GM10248 (cell line): ENCODE results near the gene ADAMTS16.

Experiments
- CTCF ChIA-PET: fragments of 300-600 bp; sonication (Branson Sonifier 250); formaldehyde crosslinking; extraction: SDS; loops from one replicate; lab custom pipeline; 2021; ENCODE audit warnings: antibody characterized with exemption; lab: Yijun Ruan, JAX
- POLR2A ChIA-PET: fragments of 350-650 bp; sonication (Branson Sonifier 250); formaldehyde crosslinking; extraction: SDS; loops from one replicate; lab custom pipeline; 2020; ENCODE audit warnings: antibody characterized with exemption; lab: Yijun Ruan, JAX
- DNase-seq: peaks from one replicate; pipeline ENCODE4 v3.0.0; 2012; ENCODE audit errors: extremely low spot score
- TF ChIP-seq, protein P1 (sequence below): IDR thresholded peaks from 2 replicates; pipeline ENCODE4 v1.5.1; 2012; ENCODE audit warnings: mild to moderate bottlenecking, low read depth; ENCODE audit errors: extremely low read depth, missing control alignments, control extremely low read depth

The ADAMTS16 gene

DNA sequence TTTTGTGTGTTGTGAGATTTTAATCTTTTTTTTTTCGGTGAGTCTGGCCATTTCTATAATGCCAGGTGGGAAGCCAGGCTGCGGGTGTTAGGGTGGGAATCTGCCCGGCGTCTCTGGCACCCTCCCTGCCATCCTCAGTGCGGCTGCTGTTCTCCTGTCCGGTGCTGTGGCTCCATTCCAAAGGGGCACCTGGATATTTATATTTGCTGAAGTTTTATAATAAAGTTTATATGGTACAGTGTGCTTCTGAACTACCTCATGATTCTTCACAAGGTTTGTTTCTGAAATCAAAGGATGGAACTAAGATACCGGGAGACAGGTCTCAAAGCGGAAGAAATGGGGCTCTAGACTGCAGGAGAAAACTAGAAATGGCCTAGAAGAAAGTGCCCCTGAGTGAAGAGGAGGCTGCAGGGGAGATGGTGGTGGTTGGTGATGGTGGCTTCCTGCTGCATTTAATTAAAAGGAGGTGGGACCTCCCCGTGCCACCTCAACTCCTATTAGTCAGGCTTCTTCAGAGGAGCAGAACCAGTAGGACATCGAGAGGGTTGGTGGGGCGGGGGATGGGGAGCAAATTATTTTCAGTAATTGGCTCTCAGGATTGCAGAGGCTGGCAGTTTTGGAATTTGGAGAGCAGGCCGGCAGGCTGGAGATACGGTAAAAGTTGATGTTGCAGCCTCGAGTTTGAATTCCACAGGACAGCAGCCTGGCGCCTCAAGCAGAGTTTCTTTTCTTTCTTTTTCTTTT lies 180.1 kb downstream of the ADAMTS16 start:
- POLR2A ChIA-PET: no interaction called here
- CTCF ChIA-PET: no interaction called here
- DNase-seq: no peak
- TF ChIP-seq, protein P1, sequence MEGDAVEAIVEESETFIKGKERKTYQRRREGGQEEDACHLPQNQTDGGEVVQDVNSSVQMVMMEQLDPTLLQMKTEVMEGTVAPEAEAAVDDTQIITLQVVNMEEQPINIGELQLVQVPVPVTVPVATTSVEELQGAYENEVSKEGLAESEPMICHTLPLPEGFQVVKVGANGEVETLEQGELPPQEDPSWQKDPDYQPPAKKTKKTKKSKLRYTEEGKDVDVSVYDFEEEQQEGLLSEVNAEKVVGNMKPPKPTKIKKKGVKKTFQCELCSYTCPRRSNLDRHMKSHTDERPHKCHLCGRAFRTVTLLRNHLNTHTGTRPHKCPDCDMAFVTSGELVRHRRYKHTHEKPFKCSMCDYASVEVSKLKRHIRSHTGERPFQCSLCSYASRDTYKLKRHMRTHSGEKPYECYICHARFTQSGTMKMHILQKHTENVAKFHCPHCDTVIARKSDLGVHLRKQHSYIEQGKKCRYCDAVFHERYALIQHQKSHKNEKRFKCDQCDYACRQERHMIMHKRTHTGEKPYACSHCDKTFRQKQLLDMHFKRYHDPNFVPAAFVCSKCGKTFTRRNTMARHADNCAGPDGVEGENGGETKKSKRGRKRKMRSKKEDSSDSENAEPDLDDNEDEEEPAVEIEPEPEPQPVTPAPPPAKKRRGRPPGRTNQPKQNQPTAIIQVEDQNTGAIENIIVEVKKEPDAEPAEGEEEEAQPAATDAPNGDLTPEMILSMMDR: no peak

DNA sequence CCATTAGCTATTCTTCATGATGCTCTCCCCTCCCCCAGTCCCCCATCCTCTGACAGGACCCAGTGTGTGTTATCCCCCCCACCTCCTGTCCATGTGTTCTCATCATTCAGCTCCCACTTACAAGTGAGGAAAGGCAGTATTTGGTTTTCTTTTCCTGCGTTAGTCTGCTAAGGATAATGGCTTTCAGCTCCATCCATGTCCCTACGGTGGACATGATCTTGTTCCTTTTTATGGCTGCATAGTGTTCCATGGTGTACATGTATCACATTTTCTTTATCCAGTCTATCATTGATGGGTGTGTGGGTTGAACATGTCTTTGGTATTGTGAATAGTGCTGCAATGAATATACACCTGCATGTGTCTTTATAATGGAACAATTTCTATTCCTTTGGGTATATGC lies 181.0 kb downstream of the ADAMTS16 start:
- TF ChIP-seq, protein P1: no peak
- ChIA-PET CTCF (interaction anchor here (1.6 kb wide), 1 partner anchor 10 kb away, joined by 4 read pairs; no protein-coding TSS in a partner anchor), POLR2A (no interaction called here)
- no peak for DNase-seq

DNA sequence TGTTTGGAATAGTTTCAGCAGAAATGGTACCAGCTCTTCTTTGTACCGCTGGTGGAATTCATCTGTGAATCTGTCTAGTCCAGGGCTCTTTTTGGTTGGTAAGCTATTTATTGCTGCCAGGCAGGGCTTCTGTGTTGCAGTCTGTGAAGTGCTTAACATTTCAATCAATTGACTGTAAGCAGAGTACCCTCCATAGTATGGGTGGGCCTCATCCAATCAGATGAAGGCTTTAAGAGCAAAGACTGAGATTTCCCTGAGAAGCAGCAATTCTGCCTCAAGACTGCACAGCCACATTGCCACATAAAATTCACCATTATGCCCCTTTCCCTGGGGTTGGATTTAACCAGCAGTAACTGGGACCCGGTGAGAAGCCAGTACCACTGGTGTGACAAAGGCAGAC lies 183.4 kb downstream of the ADAMTS16 start:
- TF ChIP-seq, protein P1: no peak
- no peak for DNase-seq
- CTCF ChIA-PET: interaction anchor here (1.1 to 1.8 kb wide), 2 partner anchors 12 to 50 kb away, joined by 4 read pairs; no protein-coding TSS in a partner anchor
- POLR2A ChIA-PET: no interaction called here

DNA sequence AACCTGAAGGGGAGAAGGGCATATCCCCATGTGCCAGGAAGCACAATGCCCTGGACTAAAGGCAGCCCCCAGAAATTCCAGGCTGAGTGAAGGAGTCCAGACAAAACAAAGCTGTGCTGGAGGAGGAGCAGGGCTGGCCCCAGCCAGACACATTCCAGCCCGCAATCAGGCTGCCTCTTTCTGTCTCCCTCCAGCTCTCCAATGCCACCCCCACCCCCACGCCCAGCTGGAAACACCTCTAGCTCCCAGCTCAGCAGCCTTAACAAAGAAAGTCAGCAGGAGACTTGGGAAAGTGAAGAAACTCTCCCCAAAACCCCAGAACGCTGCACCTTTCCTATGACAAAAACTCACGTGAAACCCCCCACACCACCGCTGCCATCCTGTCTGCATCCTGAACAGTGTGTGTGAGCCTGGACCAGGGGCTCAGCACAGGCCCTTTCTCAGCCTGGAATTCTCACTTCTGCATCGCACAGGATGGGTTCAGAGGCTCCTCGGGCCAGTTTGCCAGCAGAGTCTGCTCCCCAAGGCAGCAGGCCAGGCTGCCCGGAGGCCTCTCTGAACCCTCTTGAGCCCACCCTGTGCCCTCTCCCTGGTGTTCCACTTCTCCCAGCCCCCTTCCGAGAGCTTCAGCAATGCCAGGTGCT lies 186.1 kb downstream of the ADAMTS16 start:
- ChIA-PET CTCF (interaction anchor here (1.0 kb wide), 1 partner anchor 12 kb away, joined by 3 read pairs; no protein-coding TSS in a partner anchor), POLR2A (no interaction called here)
- no peak for DNase-seq
- TF ChIP-seq, protein P1: no peak

GRCh38 chr5:5327126-5327525 lies 187.0 kb downstream of the ADAMTS16 start:
- POLR2A ChIA-PET: no interaction called here
- CTCF ChIA-PET: no interaction called here
- TF ChIP-seq, protein P1: no peak
- no peak for DNase-seq

DNA sequence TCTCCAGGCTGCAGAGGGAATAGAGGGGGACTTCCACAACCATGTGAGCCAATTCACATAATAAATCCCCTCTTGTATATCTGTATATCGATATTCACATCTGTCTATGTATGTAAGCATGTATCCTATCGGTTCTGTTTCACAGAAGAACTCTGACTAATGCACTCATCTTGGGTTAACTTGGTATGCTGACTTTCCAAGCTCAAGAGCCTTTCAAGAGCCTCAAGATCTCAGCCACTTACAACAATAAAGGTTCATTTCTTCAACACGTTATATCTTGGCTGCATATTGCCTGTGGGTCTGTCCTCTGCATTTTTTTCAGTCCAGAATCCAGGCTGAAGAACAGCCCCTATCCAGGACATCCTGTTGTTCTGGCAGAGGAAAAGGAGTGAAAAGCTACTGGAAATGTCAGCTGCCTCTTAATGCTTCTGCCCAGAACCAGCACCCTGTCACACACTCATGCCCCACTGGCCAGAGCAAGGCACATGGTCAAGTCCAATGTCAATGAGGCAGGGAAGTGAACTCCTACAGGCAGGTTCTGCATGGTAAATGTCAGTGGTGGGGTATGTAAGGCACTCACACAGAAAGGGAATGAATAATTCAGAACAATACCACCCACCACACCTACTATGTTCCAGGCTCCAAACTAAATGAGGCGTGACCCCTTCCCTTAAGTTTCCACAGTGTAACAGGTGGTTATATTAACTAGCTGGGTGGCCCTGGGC lies 190.8 kb downstream of the ADAMTS16 start:
- POLR2A ChIA-PET: no interaction called here
- CTCF ChIA-PET: interaction anchor here (0.9 to 1.3 kb wide), 3 partner anchors 9 to 211 kb away, joined by 3 to 4 read pairs (median 3); no protein-coding TSS in a partner anchor
- TF ChIP-seq, protein P1: no peak
- DNase-seq: no peak
